Inferior parietal cortex (tissue), 1 donor: ENCODE measurements around the gene CADPS.

Experiments used
- DNase-seq: peaks from one replicate; pipeline ENCODE4 v3.0.0-alpha.2; 2016; ENCODE audit errors: extremely low spot score

CADPS gene

GRCh38 chr3:62375655-62376453 lies 499.4 kb downstream of the CADPS start:
- no peak for DNase-seq

- DNase-seq, result no peak
Measured at GRCh38 chr3:62374341-62375218, 500.6 kb downstream of the CADPS start.

- DNase-seq, result no peak
Measured at GRCh38 chr3:62373714-62374333, 501.4 kb downstream of the CADPS start.

GRCh38 chr3:62373215-62373614 lies 502.0 kb downstream of the CADPS start, which contains the start of gene FEZF2:
FEZF2 (minus strand) TSS chr3:62373550; CDS start chr3:62372868, 682 bp downstream.
- no peak for DNase-seq

- DNase-seq, result no peak
Measured at GRCh38 chr3:62372621-62373041, 502.6 kb downstream of the CADPS start.

- no peak for DNase-seq
Measured at GRCh38 chr3:62371720-62372591, 503.3 kb downstream of the CADPS start.

GRCh38 chr3:62370858-62371719 lies 504.1 kb downstream of the CADPS start:
- no peak for DNase-seq

- no peak for DNase-seq
Measured at GRCh38 chr3:62370112-62370857, 504.9 kb downstream of the CADPS start.

- DNase-seq, result no peak
Measured at GRCh38 chr3:62369476-62369743, 505.8 kb downstream of the CADPS start.

- DNase-seq, result no peak
Measured at GRCh38 chr3:62368705-62369475, 506.3 kb downstream of the CADPS start.

GRCh38 chr3:62368290-62368704 lies 506.9 kb downstream of the CADPS start:
- DNase-seq, result no peak

- DNase-seq, result no peak
Measured at GRCh38 chr3:62367763-62368195, 507.4 kb downstream of the CADPS start.

GRCh38 chr3:62366126-62366484 lies 509.1 kb downstream of the CADPS start:
- DNase-seq, result no peak

- DNase-seq, result peak; percentile 40
Measured at GRCh38 chr3:62365391-62366125, 509.7 kb downstream of the CADPS start.

GRCh38 chr3:62364191-62364590 lies 511.0 kb downstream of the CADPS start:
- no peak for DNase-seq

GRCh38 chr3:62363275-62363674 lies 511.9 kb downstream of the CADPS start:
- no peak for DNase-seq

GRCh38 chr3:62361824-62362223 lies 513.4 kb downstream of the CADPS start:
- no peak for DNase-seq

- DNase-seq, result no peak
Measured at GRCh38 chr3:62361261-62361660, 514.0 kb downstream of the CADPS start.
